MM.1S (cell line): ENCODE data around the gene CFAP119.

Experiments used
- DNase-seq: peaks from one replicate; pipeline ENCODE4 v3.0.0-alpha.2; 2015
- H2AFZ ChIP-seq: fragments of 300-600 bp; sonication (generic); 2 replicates; pipeline ENCODE4 v1.6.0; 2016; ENCODE audit warnings: antibody characterized with exemption, low read length
- H3F3A ChIP-seq: fragments of 300-600 bp; sonication (generic); 2 replicates; pipeline ENCODE4 v1.6.1; 2016; ENCODE audit warnings: mild to moderate bottlenecking, antibody characterized with exemption, low read length, moderate library complexity, mixed read lengths; ENCODE audit not compliant: insufficient read depth
- H3K27ac ChIP-seq: fragments of 300-600 bp; sonication (generic); 2 replicates; pipeline ENCODE4 v1.5.1; 2016; ENCODE audit warnings: mild to moderate bottlenecking, low read length
- H3K27me3 ChIP-seq: fragments of 300-600 bp; sonication (generic); replicated peaks from 2 replicates; pipeline ENCODE4 v1.6.0; 2016; ENCODE audit warnings: low read length; ENCODE audit not compliant: insufficient read depth
- H3K36me3 ChIP-seq: fragments of 300-600 bp; sonication (generic); replicated peaks from 2 replicates; pipeline ENCODE4 v1.6.1; 2016; ENCODE audit warnings: mild to moderate bottlenecking, low read length, mixed read lengths; ENCODE audit not compliant: insufficient read depth
- H3K4me1 ChIP-seq: fragments of 300-600 bp; sonication (generic); 2 replicates; pipeline ENCODE4 v1.6.1; 2016; ENCODE audit warnings: low read length, mixed read lengths
- H3K4me2 ChIP-seq: fragments of 300-600 bp; sonication (generic); 2 replicates; pipeline ENCODE4 v1.6.0; 2016; ENCODE audit warnings: low read depth, low read length
- H3K4me3 ChIP-seq: fragments of 300-600 bp; sonication (generic); 2 replicates; pipeline ENCODE4 v1.5.1; 2016; ENCODE audit warnings: low read length, mixed read lengths
- H3K79me2 ChIP-seq: fragments of 300-600 bp; sonication (generic); 2 replicates; pipeline ENCODE4 v1.6.1; 2016; ENCODE audit warnings: mixed run types, low read length, mixed read lengths
- H3K9ac ChIP-seq: fragments of 300-600 bp; sonication (generic); 2 replicates; pipeline ENCODE4 v1.6.1; 2016; ENCODE audit warnings: low read length, mixed read lengths
- H3K9me2 ChIP-seq: fragments of 300-600 bp; sonication (generic); replicated peaks from 2 replicates; pipeline ENCODE4 v1.6.1; 2016; ENCODE audit warnings: mild to moderate bottlenecking, low read length, mixed read lengths; ENCODE audit not compliant: insufficient read depth
- H3K9me3 ChIP-seq: fragments of 300-600 bp; sonication (generic); replicated peaks from 2 replicates; pipeline ENCODE4 v1.6.1; 2016; ENCODE audit warnings: mild to moderate bottlenecking, low read length, mixed read lengths; ENCODE audit not compliant: insufficient read depth
- H4K20me1 ChIP-seq: fragments of 300-600 bp; sonication (generic); 2 replicates; pipeline ENCODE4 v1.6.1; 2016; ENCODE audit warnings: mild to moderate bottlenecking, low read length, moderate library complexity, mixed read lengths; ENCODE audit not compliant: insufficient read depth
- EZH2 ChIP-seq: fragments of 300-600 bp; sonication (generic); optimal IDR thresholded peaks from 2 replicates; pipeline ENCODE3; 2017; ENCODE audit warnings: low read depth, mild to moderate bottlenecking, antibody characterized with exemption, low read length, mixed read lengths
- EZH2phosphoT487 ChIP-seq: fragments of 300-600 bp; sonication (generic); IDR thresholded peaks from 2 replicates; pipeline ENCODE4 v1.6.1; 2018; ENCODE audit warnings: antibody characterized with exemption, low read length
- TF ChIP-seq, protein P1 (sequence below): fragments of 300-600 bp; sonication (generic); IDR thresholded peaks from 2 replicates; pipeline ENCODE4 v1.5.1; 2016; ENCODE audit warnings: antibody characterized with exemption, low read length, mixed read lengths

The CFAP119 gene

GRCh38 chr16:30720086-30720485, 41.8 kb downstream of the CFAP119 start:
- no peaks in the 10 kb centered on the region for H3K9me3 ChIP-seq
- no peak overlapping the region for H3K4me2 ChIP-seq
- no peaks in the 10 kb centered on the region for H3K27me3 ChIP-seq
- no peaks in the 10 kb centered on the region for H3K4me1 ChIP-seq
- H3K79me2 ChIP-seq = peaks cover 73% of the 10 kb centered on the region
- H3K36me3 ChIP-seq = peaks cover 28% of the 10 kb centered on the region
- TF ChIP-seq EZH2 = no peak
- no peak for TF ChIP-seq EZH2phosphoT487
- TF ChIP-seq, protein P1, sequence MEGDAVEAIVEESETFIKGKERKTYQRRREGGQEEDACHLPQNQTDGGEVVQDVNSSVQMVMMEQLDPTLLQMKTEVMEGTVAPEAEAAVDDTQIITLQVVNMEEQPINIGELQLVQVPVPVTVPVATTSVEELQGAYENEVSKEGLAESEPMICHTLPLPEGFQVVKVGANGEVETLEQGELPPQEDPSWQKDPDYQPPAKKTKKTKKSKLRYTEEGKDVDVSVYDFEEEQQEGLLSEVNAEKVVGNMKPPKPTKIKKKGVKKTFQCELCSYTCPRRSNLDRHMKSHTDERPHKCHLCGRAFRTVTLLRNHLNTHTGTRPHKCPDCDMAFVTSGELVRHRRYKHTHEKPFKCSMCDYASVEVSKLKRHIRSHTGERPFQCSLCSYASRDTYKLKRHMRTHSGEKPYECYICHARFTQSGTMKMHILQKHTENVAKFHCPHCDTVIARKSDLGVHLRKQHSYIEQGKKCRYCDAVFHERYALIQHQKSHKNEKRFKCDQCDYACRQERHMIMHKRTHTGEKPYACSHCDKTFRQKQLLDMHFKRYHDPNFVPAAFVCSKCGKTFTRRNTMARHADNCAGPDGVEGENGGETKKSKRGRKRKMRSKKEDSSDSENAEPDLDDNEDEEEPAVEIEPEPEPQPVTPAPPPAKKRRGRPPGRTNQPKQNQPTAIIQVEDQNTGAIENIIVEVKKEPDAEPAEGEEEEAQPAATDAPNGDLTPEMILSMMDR = no peak
- H3K27ac ChIP-seq = no peak overlapping the region
- no peaks in the 10 kb centered on the region for H3K9me2 ChIP-seq
- no peak for DNase-seq
- H3K9ac ChIP-seq = no peak overlapping the region
- no peak overlapping the region for H2AFZ ChIP-seq
- H4K20me1 ChIP-seq = 0 out of 2 replicates have a peak, but pooled peaks cover 3% of the 10 kb centered on the region
- 0 out of 2 replicates have a peak, but pooled peaks cover 2% of the 10 kb centered on the region for H3F3A ChIP-seq
- no peak overlapping the region for H3K4me3 ChIP-seq

GRCh38 chr16:30715750-30716445, 46.0 kb downstream of the CFAP119 start:
- no peak for TF ChIP-seq EZH2
- no peak for TF ChIP-seq EZH2phosphoT487
- TF ChIP-seq, protein P1 = no peak
- H3K36me3 ChIP-seq = peaks cover 25% of the 10 kb centered on the region
- no peak for DNase-seq
- H3K27ac ChIP-seq = no peak overlapping the region
- H3K9ac ChIP-seq = no peak overlapping the region
- no peaks in the 10 kb centered on the region for H3K9me3 ChIP-seq
- H3K4me3 ChIP-seq = no peak overlapping the region
- no peaks in the 10 kb centered on the region for H3K27me3 ChIP-seq
- H3K9me2 ChIP-seq = no peaks in the 10 kb centered on the region
- H3F3A ChIP-seq = 0 out of 2 replicates have a peak, but pooled peaks cover 2% of the 10 kb centered on the region
- H3K4me2 ChIP-seq = no peak overlapping the region
- H4K20me1 ChIP-seq = 0 out of 2 replicates have a peak, but pooled peaks cover 3% of the 10 kb centered on the region
- H3K4me1 ChIP-seq = no peaks in the 10 kb centered on the region
- H3K79me2 ChIP-seq = peaks cover 72% of the 10 kb centered on the region
- H2AFZ ChIP-seq = no peak overlapping the region

- H3K36me3 ChIP-seq = peaks cover 38% of the 10 kb centered on the region
- no peak overlapping the region for H3K9ac ChIP-seq
- TF ChIP-seq, protein P1 = no peak
- TF ChIP-seq EZH2 (no peak), EZH2phosphoT487 (no peak)
- no peak overlapping the region for H2AFZ ChIP-seq
- no peak overlapping the region for H3K4me3 ChIP-seq
- no peak overlapping the region for H3K27ac ChIP-seq
- no peaks in the 10 kb centered on the region for H3K4me1 ChIP-seq
- no peaks in the 10 kb centered on the region for H4K20me1 ChIP-seq
- H3K9me3 ChIP-seq = no peaks in the 10 kb centered on the region
- no peaks in the 10 kb centered on the region for H3K27me3 ChIP-seq
- H3K4me2 ChIP-seq = no peak overlapping the region
- H3F3A ChIP-seq = 0 out of 2 replicates have a peak, but pooled peaks cover 2% of the 10 kb centered on the region
- DNase-seq = no peak
- no peaks in the 10 kb centered on the region for H3K9me2 ChIP-seq
- H3K79me2 ChIP-seq = peaks cover 67% of the 10 kb centered on the region
Observed at GRCh38 chr16:30711712-30712111, 50.1 kb downstream of the CFAP119 start.
